HAP-1 (cell line): ENCODE measurements around the gene NNT.

Experiments used
- DNase-seq, 2 experiments: peaks; one replicate each; pipeline ENCODE4 v3.0.0-alpha.2; 2016 to 2020; ENCODE audit warnings: low spot score in 2 of 2
- H3K27me3 ChIP-seq: fragments of 250-450 bp; sonication (Bioruptor Pico); 2 replicates; pipeline ENCODE4 v1.5.1; 2020; ENCODE audit warnings: low read depth, mild to moderate bottlenecking, moderate library complexity
- H3K36me3 ChIP-seq: fragments of 250-450 bp; sonication (Bioruptor Pico); replicated peaks from 2 replicates; pipeline ENCODE4 v1.5.1; 2020; ENCODE audit warnings: mild to moderate bottlenecking
- H3K4me1 ChIP-seq: fragments of 250-450 bp; sonication (Bioruptor Pico); 2 replicates; pipeline ENCODE4 v1.5.1; 2020; ENCODE audit warnings: mild to moderate bottlenecking
- H3K4me3 ChIP-seq: fragments of 250-450 bp; sonication (Bioruptor Pico); 2 replicates; pipeline ENCODE4 v1.5.1; 2020; ENCODE audit warnings: mild to moderate bottlenecking, moderate library complexity
- H3K9me3 ChIP-seq: fragments of 250-450 bp; sonication (Bioruptor Pico); 2 replicates; pipeline ENCODE4 v1.5.1; 2020; ENCODE audit warnings: mild to moderate bottlenecking, moderate library complexity
- in situ Hi-C: fragments of 300-500 bp; cut with MboI; formaldehyde crosslinking; loops from 3 replicates; pipeline ENCODE4 v1.14.3; 2020; ENCODE audit warnings: low sequenced_read_pairs, inconsistent platforms, mixed read lengths

The NNT gene

GRCh38 chr5:43622074-43622473, 19.1 kb downstream of the NNT start:
- H3K36me3 ChIP-seq = peaks cover 65% of the 10 kb centered on the region
- in situ Hi-C loops = no loop called here

GRCh38 chr5:43623048-43623680, 20.2 kb downstream of the NNT start:
- in situ Hi-C loops = no loop called here
- H3K27me3 ChIP-seq = no peaks in the 10 kb centered on the region
- DNase-seq = no peak
- H3K9me3 ChIP-seq = no peaks in the 10 kb centered on the region
- H3K4me1 ChIP-seq = no peaks in the 10 kb centered on the region; the same call in 1 of the 2 replicates
- H3K36me3 ChIP-seq = peaks cover 65% of the 10 kb centered on the region
- no peak overlapping the region for H3K4me3 ChIP-seq

More at GRCh38 chr5:43622074-43622473, 19.1 kb downstream of the NNT start:
- H3K9me3 ChIP-seq = no peaks in the 10 kb centered on the region
- no peak for DNase-seq
- H3K4me1 ChIP-seq = no peaks in the 10 kb centered on the region; the same call in 1 of the 2 replicates
- H3K27me3 ChIP-seq = no peaks in the 10 kb centered on the region
- no peak overlapping the region for H3K4me3 ChIP-seq

- in situ Hi-C loops = no loop called here
- peaks cover 60% of the 10 kb centered on the region for H3K36me3 ChIP-seq
- no peak overlapping the region for H3K4me3 ChIP-seq
- no peaks in the 10 kb centered on the region for H3K4me1 ChIP-seq
- H3K27me3 ChIP-seq = no peaks in the 10 kb centered on the region
- H3K9me3 ChIP-seq = no peaks in the 10 kb centered on the region
- DNase-seq = peak; percentile 62 to 66
Measured at GRCh38 chr5:43627028-43627427, 24.0 kb downstream of the NNT start.

- Histone ChIP-seq H3K36me3 (peaks cover 64% of the 10 kb centered on the region), H3K27me3 (no peaks in the 10 kb centered on the region), H3K9me3 (no peaks in the 10 kb centered on the region), H3K4me3 (no peak overlapping the region), H3K4me1 (no peaks in the 10 kb centered on the region)
- in situ Hi-C loops = no loop called here
- DNase-seq = peak; percentile 64 to 79
Measured at GRCh38 chr5:43631182-43631910, 28.4 kb downstream of the NNT start.

- Histone ChIP-seq H3K36me3 (peaks cover 54% of the 10 kb centered on the region), H3K27me3 (no peaks in the 10 kb centered on the region), H3K4me3 (no peak overlapping the region), H3K9me3 (no peaks in the 10 kb centered on the region), H3K4me1 (no peaks in the 10 kb centered on the region)
- DNase-seq = no peak
- in situ Hi-C loops = no loop called here
Measured at GRCh38 chr5:43634621-43635020, 31.6 kb downstream of the NNT start.

GRCh38 chr5:43635374-43635773, 32.4 kb downstream of the NNT start:
- peaks cover 52% of the 10 kb centered on the region for H3K36me3 ChIP-seq

GRCh38 chr5:43636076-43636475, 33.1 kb downstream of the NNT start:
- H3K4me1 ChIP-seq = no peaks in the 10 kb centered on the region
- in situ Hi-C loops = no loop called here
- no peak overlapping the region for H3K4me3 ChIP-seq
- DNase-seq = no peak
- peaks cover 45% of the 10 kb centered on the region for H3K36me3 ChIP-seq
- no peaks in the 10 kb centered on the region for H3K27me3 ChIP-seq
- H3K9me3 ChIP-seq = no peaks in the 10 kb centered on the region

More at GRCh38 chr5:43635374-43635773, 32.4 kb downstream of the NNT start:
- Histone ChIP-seq H3K9me3 (no peaks in the 10 kb centered on the region), H3K4me1 (no peaks in the 10 kb centered on the region), H3K27me3 (no peaks in the 10 kb centered on the region), H3K4me3 (no peak overlapping the region)
- in situ Hi-C loops = no loop called here
- no peak for DNase-seq

- Histone ChIP-seq H3K4me1 (no peaks in the 10 kb centered on the region), H3K9me3 (no peaks in the 10 kb centered on the region), H3K27me3 (no peaks in the 10 kb centered on the region), H3K36me3 (peaks cover 39% of the 10 kb centered on the region), H3K4me3 (no peak overlapping the region)
- in situ Hi-C loops = no loop called here
- DNase-seq = no peak
Measured at GRCh38 chr5:43637416-43637815, 34.4 kb downstream of the NNT start.

GRCh38 chr5:43638107-43638506, 35.1 kb downstream of the NNT start:
- DNase-seq = no peak

GRCh38 chr5:43638546-43638945, 35.6 kb downstream of the NNT start:
- H3K27me3 ChIP-seq = no peaks in the 10 kb centered on the region
- in situ Hi-C loops = no loop called here
- H3K9me3 ChIP-seq = no peaks in the 10 kb centered on the region
- no peaks in the 10 kb centered on the region for H3K4me1 ChIP-seq
- no peak overlapping the region for H3K4me3 ChIP-seq
- H3K36me3 ChIP-seq = peaks cover 33% of the 10 kb centered on the region
- DNase-seq = no peak

More at GRCh38 chr5:43638107-43638506, 35.1 kb downstream of the NNT start:
- H3K4me3 ChIP-seq = no peak overlapping the region
- H3K4me1 ChIP-seq = no peaks in the 10 kb centered on the region
- H3K36me3 ChIP-seq = peaks cover 33% of the 10 kb centered on the region
- in situ Hi-C loops = no loop called here
- H3K9me3 ChIP-seq = no peaks in the 10 kb centered on the region
- no peaks in the 10 kb centered on the region for H3K27me3 ChIP-seq

GRCh38 chr5:43639566-43639965, 36.6 kb downstream of the NNT start:
- in situ Hi-C loops = no loop called here
- Histone ChIP-seq H3K4me1 (no peaks in the 10 kb centered on the region), H3K36me3 (peaks cover 35% of the 10 kb centered on the region), H3K9me3 (no peaks in the 10 kb centered on the region), H3K27me3 (no peaks in the 10 kb centered on the region), H3K4me3 (no peak overlapping the region)
- DNase-seq = no peak

- H3K4me1 ChIP-seq = peaks cover 3% of the 10 kb centered on the region; the same call in 1 of the 2 replicates
- H3K36me3 ChIP-seq = peaks cover 38% of the 10 kb centered on the region
- no peak overlapping the region for H3K4me3 ChIP-seq
- H3K27me3 ChIP-seq = no peaks in the 10 kb centered on the region
- no peak for DNase-seq
- in situ Hi-C loops = no loop called here
- no peaks in the 10 kb centered on the region for H3K9me3 ChIP-seq
Measured at GRCh38 chr5:43642428-43642827, 39.4 kb downstream of the NNT start.

- H3K9me3 ChIP-seq = no peaks in the 10 kb centered on the region
- no peak overlapping the region for H3K4me3 ChIP-seq
- in situ Hi-C loops = no loop called here
- peaks cover 3% of the 10 kb centered on the region; the same call in 1 of the 2 replicates for H3K4me1 ChIP-seq
- peaks cover 42% of the 10 kb centered on the region for H3K36me3 ChIP-seq
- H3K27me3 ChIP-seq = no peaks in the 10 kb centered on the region
- no peak for DNase-seq
Measured at GRCh38 chr5:43643327-43643726, 40.3 kb downstream of the NNT start.

GRCh38 chr5:43643750-43644149, 40.8 kb downstream of the NNT start:
- in situ Hi-C loops = no loop called here

More at GRCh38 chr5:43643750-43644149, 40.8 kb downstream of the NNT start:
- H3K4me1 ChIP-seq = peaks cover 3% of the 10 kb centered on the region; the same call in 1 of the 2 replicates
- H3K36me3 ChIP-seq = peaks cover 46% of the 10 kb centered on the region
- H3K4me3 ChIP-seq = no peak overlapping the region
- no peaks in the 10 kb centered on the region for H3K27me3 ChIP-seq
- H3K9me3 ChIP-seq = no peaks in the 10 kb centered on the region
- no peak for DNase-seq
